Stimulated activated naive CD8-positive, alpha-beta T cell treated with anti-CD3 and anti-CD28 coated beads, Interleukin-15, Interleukin-2, amounts not matched to agents 100 U/mL and 50 U/mL, for 24 hours (primary cell): ENCODE results near the gene CEP112.
"Not testable (repeated sequence)": the region's sequence is repeated elsewhere in the genome, so short reads cannot be mapped to it uniquely, and the experiment has no call there.

Source experiments
- ATAC-seq: fragments of 150-1000 bp; cut with Tn5 transposase; one replicate; pipeline ENCODE4 v1.10.0; 2021
- DNase-seq: peaks from one replicate; pipeline ENCODE4 v3.0.0; 2021

CEP112 gene

DNA sequence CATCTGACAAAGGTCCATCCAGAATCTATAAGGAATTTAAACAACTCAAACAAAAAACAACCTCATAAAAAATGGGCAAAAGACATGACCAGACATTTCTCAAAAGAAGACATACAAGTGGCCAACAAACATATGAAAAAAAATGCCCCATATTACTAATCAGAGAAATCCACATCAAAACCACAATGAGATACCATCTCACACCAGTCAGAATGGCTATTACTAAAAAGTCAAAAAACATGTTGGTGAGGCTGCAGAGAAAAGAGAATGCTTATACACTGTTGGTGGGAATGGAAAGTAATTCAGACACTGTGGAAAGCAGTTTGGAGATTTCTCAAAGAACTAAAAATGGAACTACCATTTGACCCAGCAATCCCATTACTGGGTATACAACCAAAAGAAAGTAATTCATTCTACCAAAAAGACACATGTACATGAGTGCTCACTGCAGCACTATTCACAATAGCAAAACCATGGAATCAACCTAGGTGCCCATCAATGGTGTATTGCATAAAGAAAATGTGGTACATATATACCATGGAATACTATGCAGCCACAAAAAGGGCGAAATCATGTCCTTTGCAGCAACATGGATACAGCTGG lies 409.7 kb downstream of the CEP112 start:
- DNase-seq, ATAC-seq: not testable (repeated sequence)

DNA sequence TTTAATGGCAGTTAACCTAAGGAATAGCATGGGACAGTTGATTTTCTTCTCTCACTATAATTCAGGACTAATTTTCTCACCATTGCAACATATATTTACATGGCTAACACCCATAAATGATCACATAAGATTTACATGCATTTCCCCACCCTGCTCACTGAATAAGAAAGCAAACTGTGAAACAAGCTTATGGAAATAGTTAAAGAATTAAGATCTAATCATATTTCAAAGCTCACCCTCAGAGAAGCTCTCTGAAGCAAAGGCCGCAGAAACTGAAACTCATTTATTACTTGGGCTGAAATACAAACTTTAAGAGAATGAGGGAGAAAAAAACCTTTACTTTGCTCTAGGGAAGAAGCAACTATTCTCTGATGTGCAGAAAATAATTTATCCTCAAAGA lies 411.8 kb downstream of the CEP112 start:
- DNase-seq (no peak), ATAC-seq (no peak)

DNA sequence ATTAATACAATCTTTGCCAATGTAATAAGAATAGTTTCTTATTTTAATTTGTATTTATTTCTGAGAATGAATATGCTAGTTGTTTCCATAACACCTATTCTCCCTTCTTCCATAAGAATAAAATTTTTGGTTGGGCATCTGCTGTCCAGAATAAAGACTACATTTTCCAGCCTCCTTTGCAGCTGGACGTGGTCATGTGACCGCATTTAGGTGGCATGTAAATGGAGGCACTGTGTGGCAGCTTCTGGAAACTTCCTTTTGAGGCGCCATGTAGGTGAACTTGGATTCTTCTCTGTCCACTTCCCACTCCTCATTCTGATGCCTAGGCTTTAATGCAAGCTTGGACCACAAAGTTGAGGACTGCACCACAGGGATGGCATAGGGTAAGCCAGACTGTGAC lies 415.0 kb downstream of the CEP112 start:
- DNase-seq = no peak
- no peak for ATAC-seq

DNA sequence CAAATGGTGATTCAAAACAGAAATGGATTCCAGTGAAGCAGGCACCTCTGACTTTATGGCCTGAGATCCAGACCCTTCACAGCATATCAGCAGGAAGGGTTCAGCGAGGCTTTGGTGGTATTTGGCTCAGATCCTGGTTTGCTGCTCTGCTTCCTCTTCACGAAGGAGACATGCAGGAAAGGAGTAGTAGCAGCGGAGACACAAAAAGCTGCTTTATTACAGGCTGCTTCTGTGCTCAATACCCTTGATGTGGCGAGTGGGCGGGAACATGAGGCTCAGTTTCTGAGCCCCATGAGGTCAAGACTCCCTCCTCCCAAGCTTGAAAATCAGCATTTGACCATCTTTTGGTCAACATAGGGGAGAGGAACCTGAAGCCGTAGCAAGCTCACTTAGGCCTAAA lies 417.1 kb downstream of the CEP112 start:
- DNase-seq (no peak), ATAC-seq (no peak)

DNA sequence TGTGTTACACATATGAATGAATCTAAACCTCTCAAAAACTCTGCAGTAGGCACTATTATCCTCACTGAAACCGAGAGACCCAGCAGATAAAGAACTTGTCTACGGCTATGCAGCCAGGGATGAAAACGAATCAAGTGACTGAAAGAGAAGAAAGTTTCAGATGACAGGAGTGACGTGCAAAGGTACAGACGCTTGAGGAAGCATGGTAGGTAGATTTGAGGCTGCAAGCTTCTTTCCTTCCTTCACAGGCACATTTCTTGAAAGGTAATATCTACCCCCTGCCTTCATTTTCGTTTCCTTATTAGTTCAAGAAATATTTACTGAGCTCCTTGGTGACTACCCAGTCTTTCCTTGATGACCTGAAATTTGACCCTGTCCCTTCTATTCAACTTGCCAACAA lies 418.9 kb downstream of the CEP112 start:
- DNase-seq (no peak), ATAC-seq (no peak)

DNA sequence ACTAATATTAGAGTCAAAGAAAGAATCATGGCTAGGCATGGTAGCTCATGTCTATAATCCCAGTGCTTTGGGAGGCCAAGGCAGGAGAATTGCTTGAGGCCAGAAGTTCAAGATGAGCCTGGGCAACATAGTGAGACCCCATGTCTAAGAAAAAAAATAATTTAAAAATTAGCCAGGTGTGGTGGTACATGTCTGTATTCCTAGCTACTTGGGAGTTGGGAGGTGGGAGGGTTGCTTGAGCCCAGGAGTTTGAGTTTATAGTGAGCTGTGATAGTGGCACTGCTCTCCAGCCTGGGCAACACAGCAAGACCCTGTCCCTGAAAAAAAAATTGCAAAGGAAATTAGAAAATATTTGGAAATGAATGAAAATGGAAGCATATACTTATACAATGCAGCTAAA lies 420.2 kb downstream of the CEP112 start:
- DNase-seq (no peak), ATAC-seq (no peak)

DNA sequence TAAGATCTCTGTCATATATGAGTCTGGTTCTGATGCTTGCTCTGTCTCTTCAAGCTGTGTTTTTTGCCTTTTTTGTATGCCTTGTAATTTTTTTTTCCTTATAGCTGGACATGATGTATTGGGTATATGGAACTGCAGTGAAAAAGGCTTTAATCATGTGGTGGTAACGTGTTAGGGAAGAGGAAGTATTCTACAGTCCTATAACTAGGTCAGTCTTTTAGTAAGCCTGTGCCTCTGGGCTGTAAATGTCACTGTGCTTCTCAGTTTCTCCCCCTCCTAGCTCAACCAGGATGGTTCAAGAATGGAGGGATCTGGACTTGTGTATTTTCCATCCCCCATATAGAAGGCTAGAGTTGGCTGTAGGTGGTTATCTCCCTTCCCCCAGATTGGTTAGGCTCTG lies 428.1 kb downstream of the CEP112 start:
- DNase-seq (no peak), ATAC-seq (no peak)

DNA sequence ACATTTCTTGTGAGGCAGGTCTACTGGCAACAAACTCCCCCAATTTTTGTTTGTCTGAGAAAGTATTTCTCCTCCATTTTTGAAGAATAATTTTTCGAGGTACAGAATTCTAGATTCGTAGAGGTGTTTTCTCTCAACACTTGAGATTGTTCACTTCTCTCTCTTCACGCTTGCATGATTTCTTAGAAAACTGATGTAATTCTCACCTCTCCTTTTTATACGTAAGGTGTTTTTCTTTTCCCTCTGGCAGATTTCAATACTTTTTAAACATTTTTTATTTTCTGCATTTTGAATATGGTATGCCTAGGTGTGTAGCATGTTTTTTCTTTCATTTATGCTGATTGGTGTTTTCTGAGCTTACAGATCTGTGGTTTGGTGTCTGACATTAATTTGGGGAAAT lies 429.0 kb downstream of the CEP112 start:
- ATAC-seq = no peak
- DNase-seq = no peak

DNA sequence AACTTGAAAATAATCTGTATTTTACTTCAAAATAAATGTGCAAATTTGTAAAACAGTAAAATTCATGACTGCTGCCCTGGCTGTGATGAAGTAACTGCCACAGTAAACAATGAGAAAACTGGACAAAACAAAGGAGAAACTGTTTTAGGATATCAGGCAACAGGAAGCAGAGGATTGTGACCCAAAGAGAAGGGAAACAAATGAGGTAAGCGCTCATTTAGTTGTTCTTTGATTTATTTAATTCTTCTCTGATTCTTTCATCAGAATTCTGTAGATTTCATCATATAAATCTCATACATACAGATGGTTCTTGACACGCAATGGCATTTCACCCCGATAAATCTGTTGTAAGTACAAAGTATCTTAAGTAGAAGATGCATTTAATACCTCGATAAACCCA lies 432.4 kb downstream of the CEP112 start:
- ATAC-seq = no peak

DNA sequence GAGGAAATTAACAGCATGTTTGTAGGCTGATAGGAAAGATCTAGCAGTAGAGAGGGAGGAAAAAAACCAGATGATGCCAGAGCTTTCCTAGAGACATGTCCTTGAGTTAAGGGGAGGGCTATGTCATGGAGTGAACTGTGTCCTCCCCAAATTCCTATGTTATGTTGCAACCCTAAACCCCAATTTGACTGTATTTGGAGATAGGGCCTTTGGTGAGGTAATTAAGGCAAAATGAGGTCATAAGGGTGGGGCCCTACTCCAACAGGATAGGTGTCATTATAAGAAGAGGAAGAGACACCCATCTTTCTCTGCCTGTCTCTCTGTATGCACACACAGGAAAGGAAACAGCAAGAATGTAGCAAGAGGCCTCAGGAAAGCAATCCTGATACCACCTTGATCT lies 435.2 kb downstream of the CEP112 start:
- ATAC-seq = no peak

More for the DNA sequence above, 432.4 kb downstream of the CEP112 start:
- no peak for DNase-seq

DNA sequence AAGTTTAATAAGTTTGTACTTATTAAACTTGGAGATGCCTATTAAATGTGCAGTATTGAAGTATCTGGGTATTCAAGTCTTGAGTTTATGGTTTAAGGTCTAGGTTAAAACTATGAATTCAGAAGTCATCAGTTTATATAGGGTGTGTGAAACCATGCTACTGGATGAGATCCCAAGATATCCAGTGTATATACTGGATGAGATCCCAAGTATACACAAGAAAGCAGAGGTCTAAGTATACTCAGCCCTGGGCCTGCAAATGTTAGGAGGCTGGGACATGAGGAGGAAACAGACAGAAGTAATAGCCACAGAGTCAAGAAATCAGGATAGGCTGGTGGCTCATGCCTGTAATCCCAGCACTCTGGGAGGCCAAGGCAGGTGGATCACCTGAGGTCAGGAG lies 436.1 kb downstream of the CEP112 start:
- ATAC-seq (no peak), DNase-seq (no peak)

More for the DNA sequence above, 435.2 kb downstream of the CEP112 start:
- no peak for DNase-seq

DNA sequence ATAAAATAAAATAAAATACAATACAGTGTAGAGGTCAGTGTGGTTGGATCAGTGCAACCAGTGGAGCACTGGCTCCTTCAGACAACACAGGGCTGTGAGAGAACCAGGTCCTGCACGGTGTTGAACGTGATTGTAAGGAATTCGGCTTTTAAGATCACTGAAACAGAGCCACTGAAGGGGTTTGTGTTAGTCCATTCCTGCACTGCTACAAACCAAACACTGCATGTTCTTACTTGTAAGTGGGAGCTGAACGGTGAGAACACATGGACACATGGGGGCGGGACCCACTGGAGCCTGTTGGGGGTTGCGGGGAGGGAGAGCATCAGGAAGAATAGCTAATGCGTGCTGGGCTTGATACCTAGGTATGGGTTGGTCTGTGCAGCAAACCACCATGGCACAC lies 437.3 kb downstream of the CEP112 start:
- DNase-seq (no peak), ATAC-seq (no peak)

DNA sequence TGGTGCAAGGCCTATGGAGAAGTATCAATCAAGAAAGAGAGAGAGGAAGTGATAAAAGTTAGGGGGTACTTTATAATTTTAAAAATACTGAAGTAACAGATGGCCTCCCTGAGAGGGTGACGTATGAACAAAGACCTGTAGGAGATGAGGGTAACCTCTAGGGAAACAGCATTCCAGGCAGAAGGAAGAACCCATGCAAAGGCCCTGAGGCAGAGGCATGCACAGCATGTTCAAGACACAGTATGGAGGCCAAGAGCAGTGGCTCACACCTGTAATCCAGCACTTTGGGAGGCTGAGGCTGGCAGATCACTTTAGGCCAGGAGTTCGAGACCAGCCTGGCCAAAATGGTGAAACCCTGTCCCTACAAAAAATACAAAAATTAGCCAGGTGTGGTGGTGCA lies 437.9 kb downstream of the CEP112 start:
- no peak for ATAC-seq
- DNase-seq = no peak

DNA sequence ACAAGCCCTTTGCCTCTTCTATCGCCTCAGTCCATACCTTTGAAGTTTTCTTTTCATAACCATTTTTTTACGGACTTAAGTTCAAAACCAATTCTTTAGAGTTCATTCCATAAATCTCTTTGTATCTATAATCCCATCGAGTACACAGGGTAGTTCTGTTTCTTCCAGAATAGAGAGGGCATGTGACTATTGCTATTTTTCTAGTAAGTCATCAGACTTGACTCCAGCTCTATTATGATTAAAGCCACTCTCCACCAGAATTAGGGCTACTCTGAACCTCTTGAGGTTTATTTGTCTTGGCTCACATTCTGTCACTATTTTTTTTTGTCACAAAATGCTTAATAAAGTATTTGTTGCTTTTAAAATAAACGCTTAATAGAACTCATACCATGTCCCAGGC lies 438.6 kb downstream of the CEP112 start:
- ATAC-seq = no peak

DNA sequence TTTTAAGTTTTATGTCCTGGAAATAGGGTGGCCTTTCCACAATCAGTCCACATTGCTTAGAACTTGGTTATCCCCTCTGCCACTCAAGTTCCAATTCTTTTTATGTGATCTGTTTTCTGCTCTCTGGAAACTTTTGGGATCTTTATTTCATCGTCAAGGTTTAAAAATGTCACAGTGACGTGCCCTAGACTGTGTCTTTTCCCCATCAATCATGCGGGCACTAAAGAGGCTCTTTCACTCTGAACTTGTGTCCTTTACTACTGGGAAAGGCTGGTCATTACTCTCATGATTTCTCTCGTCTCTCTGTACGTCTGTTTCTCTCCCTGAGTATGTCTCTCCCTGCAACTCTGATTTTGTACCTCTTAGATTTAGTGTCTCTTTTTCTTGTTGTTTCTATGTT lies 440.7 kb downstream of the CEP112 start:
- DNase-seq (no peak), ATAC-seq (no peak)

More for the DNA sequence above, 438.6 kb downstream of the CEP112 start:
- no peak for DNase-seq

DNA sequence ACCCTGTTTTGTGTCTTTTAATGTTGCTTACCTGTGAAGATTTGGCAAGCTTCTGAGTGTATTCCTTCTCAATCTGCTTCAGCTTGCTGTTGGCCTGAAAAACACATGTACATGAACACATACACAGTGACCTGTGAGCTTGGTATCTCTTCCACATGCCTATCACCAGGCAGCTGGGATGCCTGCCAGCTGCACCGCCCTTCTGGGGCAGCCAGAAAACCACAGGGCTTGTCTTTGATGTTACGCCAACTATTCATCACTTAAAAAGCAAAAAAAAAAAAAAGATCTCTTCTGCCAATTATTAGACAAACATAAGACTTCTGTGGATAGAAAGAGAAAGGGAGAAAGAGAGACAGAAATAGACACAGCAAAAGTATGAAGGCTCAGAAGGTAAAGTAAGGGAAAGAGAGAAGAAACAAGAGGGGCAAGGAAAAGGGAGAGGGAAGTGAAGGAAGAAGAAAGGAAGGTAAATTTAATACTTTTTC lies 441.3 kb downstream of the CEP112 start:
- DNase-seq = peak; percentile 41
- no peak for ATAC-seq

DNA sequence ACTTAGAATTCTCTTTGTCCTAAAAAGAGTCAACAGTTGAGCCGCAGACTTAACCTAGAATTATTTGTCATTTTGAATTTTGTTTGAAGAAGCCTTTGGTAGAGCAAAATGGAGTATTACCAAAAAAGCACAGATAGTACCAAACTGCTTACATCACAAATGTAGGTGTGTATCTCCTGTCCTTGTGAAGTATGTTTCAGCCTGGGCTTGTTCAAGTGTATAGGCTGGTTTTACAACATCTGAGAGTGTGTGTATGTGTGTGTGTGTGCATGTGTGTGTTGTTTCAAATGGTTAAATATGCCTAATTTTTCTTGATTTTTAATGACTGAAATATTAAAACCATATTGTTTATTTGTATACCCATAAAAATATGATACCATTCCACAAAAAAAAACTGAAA lies 441.8 kb downstream of the CEP112 start:
- ATAC-seq = no peak
- DNase-seq = no peak

DNA sequence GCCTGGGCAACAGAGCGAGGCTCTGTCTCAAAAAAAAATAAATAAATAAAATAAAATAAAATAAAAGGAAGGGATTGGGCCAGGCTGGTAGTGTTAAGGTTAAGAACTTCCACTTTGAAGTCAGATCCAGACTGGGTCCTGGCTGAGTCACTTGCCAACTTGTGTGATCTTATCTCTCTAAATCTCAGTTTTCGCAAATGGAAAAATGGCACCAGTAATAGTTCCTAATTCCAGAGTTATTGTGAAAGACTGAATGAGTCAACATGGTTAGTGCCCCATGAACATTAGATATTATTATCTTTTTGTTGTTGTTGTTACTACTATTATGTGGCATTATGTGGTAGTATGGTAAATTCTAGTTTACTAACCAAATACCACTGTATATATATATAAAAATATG lies 442.5 kb downstream of the CEP112 start:
- peak; percentile 46 for ATAC-seq
- DNase-seq = no peak

DNA sequence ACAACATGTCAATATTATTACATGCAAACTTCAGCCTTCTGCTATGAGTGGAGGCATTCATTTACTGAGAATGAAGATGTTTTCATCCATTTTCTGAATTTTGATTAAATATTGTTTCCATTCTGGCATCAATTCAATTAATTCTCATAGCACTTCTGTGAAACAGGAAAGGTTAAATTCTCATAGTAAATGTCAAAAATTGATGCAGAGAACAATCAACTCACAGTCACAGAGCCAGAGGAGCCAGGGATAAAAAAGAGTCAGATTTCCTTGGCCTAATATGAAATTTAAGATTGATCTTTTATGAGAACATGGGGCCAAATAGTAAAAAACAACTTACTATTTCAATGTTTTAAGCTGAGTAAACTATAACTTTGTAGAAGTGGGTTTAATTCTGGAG lies 446.7 kb downstream of the CEP112 start:
- no peak for DNase-seq
- no peak for ATAC-seq

DNA sequence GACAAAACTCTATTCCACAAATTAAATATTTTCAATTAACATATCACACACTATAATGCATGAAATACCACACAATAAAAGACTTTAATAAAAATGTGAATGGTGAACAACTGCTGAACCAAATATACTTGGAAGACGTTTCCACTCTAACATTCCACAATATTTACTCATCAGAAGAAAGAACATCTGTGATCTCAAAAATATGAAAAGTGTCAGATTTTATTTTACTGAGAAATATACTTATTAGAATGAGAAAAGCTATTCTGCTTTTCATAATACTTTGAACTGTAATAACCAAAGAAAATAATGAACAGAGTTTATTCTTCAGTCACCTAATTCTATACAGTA lies 448.7 kb downstream of the CEP112 start:
- DNase-seq = no peak

DNA sequence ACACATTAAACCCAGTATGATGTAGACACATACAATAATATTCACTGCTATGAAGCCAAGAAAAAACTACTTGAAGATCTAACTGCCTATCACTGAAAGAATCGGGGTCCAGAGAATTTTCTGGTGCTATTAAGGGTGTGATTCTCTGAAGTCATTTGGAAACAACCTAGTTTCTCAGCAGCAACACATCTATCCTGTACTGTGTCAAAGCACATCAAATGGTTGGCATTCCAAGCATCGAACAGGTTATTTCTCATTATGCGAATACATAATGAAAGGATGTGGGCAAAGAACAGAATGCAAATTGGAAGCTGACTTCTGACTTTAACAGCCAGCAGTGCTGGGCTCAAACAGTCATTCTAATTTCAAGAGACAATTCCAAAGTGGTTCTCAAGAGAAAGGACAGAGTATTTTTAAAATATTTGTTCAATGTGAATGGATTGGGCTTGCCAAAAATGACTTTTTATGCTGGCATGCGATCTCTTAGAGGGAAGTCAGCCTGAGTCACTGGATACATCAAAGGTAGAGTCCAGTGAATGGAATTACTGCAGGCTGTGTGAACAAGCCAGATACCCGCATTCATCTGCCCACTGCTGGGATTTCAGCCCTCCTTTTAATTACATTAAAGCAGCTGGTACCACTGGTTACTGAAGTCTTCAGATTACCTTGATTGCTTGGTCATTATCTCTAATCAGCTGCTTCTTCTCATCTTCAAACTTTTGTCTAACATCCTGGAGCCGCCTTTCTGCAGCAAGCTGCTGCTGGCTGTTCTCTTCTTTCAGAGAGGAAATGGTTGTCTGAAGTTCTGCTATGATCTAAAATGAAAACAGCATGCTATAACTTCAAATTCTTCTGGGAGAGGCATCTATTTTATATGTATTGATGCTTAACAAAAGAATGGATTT lies 449.3 kb downstream of the CEP112 start:
- no peak for DNase-seq
- no peak for ATAC-seq

More for the DNA sequence above, 448.7 kb downstream of the CEP112 start:
- ATAC-seq = no peak

DNA sequence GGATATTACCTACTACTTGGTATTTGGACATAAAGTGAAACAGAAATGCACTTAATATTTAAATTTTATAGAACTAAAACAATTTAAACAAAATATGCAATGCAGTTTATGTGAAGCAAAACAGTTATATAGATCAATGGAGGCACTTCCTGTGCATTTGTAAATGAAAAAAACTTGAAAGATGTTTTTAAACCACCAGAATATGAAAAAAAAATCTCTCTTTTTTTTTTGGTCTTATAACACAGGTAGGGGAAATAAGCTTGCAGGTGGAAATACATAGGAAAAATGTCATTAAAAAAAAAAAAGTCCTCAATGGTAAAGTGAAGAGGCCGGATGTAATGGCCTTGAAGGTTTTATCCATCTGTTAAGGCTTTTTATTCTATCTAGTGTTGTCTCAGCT lies 450.2 kb downstream of the CEP112 start:
- DNase-seq (no peak), ATAC-seq (no peak)

DNA sequence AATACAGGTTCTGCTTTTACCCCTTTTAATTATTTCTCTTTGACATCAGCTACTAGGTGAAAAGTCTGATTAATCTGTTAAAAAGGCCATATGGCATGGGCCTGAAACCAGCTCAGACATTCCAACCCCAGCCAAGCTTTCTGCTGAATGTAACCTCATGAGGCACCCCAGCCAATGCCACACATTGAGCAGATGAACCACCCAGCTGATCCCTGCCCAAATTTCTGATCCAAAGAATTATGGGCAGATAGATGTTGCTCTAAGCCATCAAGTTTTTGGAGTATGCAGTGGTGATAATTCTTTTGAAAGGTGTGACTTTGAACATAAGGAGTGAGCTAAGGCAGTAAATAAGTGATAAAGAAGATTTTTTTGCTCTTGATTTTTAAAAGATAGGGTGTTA lies 452.9 kb downstream of the CEP112 start:
- DNase-seq (no peak), ATAC-seq (no peak)

DNA sequence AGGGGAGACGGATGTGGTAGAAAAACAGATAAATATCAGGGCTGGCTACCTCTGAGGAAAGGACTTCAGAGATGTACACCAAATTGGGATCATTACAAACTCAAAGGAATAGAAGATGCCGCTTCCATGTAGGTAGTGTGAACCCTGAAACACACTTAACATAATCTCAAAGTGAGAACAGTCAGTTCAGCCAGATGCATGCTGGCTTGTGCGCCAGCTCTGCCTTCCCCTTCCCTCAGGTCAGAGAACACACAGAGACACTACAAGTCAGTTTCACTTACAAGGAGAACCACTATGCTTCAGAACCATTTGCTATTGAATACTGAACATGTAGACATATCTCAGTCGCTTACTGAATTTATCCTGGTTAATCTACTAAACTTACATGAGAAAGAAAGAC lies 454.5 kb downstream of the CEP112 start:
- DNase-seq = no peak
- no peak for ATAC-seq
